ENCODE measurements around the gene CCL24. TPM values are rescaled to one million over a fixed set of nuclear protein-coding genes. Genes with fewer than 3 reads are reported as not detected.
"Not testable (repeated sequence)": the region's sequence is repeated elsewhere in the genome, so short reads cannot be mapped to it uniquely, and the experiment has no call there.

The CCL24 gene
- total and polyA plus RNA-seq, 10 donors = 3.8 to 321 (median 85.1) TPM

- no peak for DNase-seq
- Histone ChIP-seq H3K4me3 (no peak overlapping the region), H3K27ac (no peak overlapping the region), H3K4me1 (peaks cover 0 to 7% (median 2%) of the 10 kb centered on the region in 6 donors), H3K9me3 (no peaks in the 10 kb centered on the region), H3K27me3 (replicated peaks in 1 of 7) (no peaks in the 10 kb centered on the region), H3K36me3 (no peaks in the 10 kb centered on the region)
- intact Hi-C loops (cut with DNase I; ENCODE audit: low total_unique reads) = no loop called here
- WGBS, 5 donors = 78 to 100% (median 90%) methylated on average over 3 of the region's 3 CpGs
- no peak for TF ChIP-seq POLR2A (IDR thresholded peaks at IDR 0.05)
Observed at GRCh38 chr7:75789361-75789924, 24.2 kb downstream of the CCL24 start.

DNA sequence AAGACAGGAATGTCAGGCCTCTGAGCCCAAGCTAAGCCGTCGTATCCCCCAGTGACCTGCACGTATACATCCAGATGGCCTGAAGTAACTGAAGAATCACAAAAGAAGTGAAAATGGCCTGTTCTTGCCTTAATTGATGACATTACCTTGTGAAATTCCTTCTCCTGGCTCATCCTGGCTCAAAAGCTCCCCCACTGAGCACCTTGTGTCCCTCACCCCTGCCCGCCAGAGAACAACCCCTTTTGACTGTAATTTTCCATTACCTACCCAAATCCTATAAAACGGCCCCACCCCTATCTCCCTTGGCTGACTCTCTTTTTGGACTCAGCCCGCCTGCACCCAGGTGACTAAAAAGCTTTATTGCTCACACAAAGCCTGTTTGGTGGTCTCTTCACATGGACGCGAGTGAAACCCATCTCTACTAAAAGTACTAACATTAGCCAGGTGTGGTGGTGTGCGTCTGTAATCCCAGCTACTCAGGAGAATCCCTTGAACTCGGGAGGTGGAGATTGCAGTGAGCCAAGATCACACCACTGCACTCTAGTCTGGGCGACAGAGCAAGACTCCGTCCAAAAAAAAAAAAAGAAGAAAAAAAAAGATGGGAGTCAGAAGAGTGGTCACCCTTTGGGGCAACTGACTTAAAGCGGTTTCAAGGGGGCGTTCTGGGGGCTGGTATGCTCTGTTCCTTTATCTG is 25.3 kb downstream of the CCL24 start:
- H3K27me3 ChIP-seq (replicated peaks in 1 of 7); H3K27ac ChIP-seq; intact Hi-C loops (cut with DNase I; ENCODE audit: low total_unique reads); DNase-seq; H3K9me3 ChIP-seq; H3K4me3 ChIP-seq; H3K36me3 ChIP-seq; H3K4me1 ChIP-seq: not testable (repeated sequence)
- WGBS, 5 donors = 80 to 85% (median 81%) methylated on average over 14 of the region's 14 CpGs

DNA sequence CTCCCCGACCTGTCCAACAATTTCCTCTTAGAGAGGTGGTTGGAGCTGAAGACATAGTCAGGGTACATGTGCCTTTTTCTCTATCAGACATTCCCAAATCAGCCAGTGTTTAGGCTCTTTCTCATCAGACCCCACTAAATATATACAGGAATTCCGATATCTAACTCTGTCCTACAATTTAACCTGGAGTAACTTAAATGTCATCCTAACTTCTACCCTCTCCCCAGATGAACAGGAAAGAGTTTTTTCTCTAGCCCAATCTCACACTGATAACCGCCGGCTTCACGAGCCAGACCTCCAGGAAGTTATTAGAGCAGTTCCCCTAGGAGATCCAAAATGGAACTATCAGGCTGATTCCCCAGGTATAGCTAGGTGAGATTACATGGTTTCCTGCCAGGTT is 30.5 kb downstream of the CCL24 start:
- H3K36me3 ChIP-seq; DNase-seq; intact Hi-C loops (cut with DNase I; ENCODE audit: low total_unique reads); H3K4me3 ChIP-seq; H3K9me3 ChIP-seq; H3K4me1 ChIP-seq; H3K27ac ChIP-seq; H3K27me3 ChIP-seq (replicated peaks in 1 of 7): not testable (repeated sequence)
- WGBS, 5 donors = 79 to 86% (median 82%) methylated on average over 5 of the region's 5 CpGs

DNA sequence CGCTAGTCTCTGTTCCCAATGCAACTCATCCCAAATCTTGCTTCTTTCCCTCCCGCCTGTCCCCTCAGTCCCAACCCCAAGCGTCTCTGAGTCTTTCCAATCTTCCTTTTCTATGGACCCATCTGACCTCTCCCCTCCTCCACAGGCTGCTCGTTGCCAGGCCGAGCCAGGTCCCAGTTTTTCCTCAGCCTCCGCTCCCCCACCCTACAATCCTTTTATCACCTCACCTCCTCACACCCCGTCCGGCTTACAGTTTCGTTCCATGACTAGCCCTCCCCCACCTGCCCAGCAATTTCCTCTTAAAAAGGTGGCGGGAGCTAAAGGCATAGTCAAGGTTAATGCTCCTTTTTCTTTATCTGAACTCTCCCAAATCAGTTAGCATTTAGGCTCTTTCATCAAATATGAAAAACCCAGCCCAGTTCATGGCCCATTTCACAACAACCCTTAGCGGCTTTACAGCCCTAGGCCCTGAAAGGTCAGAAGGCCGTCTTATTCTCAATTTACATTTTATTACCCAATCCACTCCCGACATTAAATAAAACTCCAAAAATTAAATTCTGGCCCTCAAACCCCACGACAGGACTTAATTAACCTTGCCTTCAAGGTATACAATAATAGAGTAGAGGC is 32.8 kb downstream of the CCL24 start:
- H3K9me3 ChIP-seq; H3K27me3 ChIP-seq (replicated peaks in 1 of 7); intact Hi-C loops (cut with DNase I; ENCODE audit: low total_unique reads); H3K4me3 ChIP-seq; DNase-seq; H3K4me1 ChIP-seq; H3K36me3 ChIP-seq; H3K27ac ChIP-seq: not testable (repeated sequence)
- 72 to 85% (median 78%) methylated on average over 14 of the region's 14 CpGs for WGBS, 5 donors

GRCh38 chr7:75779516-75779915 is 34.1 kb downstream of the CCL24 start:
- intact Hi-C loops (cut with DNase I; ENCODE audit: low total_unique reads); H3K27me3 ChIP-seq (replicated peaks in 1 of 7); DNase-seq: not testable (repeated sequence)

DNA sequence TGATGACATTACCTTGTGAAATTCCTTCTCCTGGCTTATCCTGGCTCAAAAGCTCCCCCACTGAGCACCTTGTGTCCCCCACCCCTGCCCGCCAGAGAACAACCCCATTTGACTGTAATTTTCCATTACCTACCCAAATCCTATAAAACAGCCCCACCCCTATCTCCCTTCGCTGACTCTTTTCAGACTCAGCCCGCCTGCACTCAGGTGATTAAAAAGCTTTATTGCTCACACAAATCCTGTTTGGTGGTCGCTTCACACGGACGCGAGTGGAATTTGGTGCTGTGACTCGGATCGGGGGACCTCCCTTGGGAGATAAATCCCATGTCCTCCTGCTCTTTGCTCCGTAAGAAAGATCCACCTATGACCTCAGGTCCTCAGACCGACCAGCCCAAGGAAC is 34.6 kb downstream of the CCL24 start:
- DNase-seq; H3K4me1 ChIP-seq; H3K27ac ChIP-seq; H3K4me3 ChIP-seq; H3K9me3 ChIP-seq; H3K27me3 ChIP-seq (replicated peaks in 1 of 7); H3K36me3 ChIP-seq; intact Hi-C loops (cut with DNase I; ENCODE audit: low total_unique reads): not testable (repeated sequence)
- WGBS, 5 donors = 70 to 83% (median 78%) methylated on average over 11 of the region's 11 CpGs

More at GRCh38 chr7:75779516-75779915, 34.1 kb downstream of the CCL24 start:
- H3K4me1 ChIP-seq, H3K9me3 ChIP-seq, H3K27ac ChIP-seq, H3K4me3 ChIP-seq, H3K36me3 ChIP-seq: not testable (repeated sequence)
- WGBS, 5 donors = 87 to 91% (median 88%) methylated on average over 11 of the region's 11 CpGs

DNA sequence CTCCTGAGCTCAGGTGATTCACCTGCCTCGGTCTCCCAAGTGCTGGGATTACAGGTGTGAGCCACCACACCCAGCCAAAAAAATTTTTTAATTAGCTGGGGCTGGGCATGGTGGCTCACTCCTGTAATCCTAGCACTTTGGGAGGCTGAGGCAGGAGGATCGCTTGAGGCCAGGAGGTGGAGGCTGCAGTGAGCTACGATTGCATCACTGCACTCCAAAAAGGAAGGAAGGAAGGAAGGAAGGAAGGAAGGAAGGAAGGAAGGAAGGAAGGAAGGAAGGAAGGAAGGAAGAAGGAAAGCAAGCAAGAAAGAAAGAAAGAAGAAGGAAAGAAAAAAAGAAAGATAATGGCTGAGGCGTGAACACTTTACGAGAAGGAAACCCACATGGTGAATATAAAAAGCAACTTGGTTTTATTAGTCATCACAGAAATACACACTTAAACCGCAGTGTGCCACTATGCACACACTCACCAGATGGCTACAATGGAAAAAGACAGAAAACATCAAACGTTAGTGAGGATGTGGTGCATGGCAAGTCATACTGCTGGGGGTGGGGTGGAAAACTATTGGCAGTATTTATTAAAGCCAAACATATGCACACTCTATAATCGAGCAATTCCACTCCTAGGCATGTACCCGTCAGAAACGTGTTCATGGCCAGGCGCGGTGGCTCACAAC is 37.2 kb downstream of the CCL24 start:
- Histone ChIP-seq H3K36me3 (no peaks in the 10 kb centered on the region), H3K4me1 (peaks cover 0 to 7% (median 0%) of the 10 kb centered on the region in 6 donors), H3K9me3 (no peaks in the 10 kb centered on the region), H3K27me3 (replicated peaks in 1 of 7) (no peaks in the 10 kb centered on the region), H3K4me3 (no peak overlapping the region), H3K27ac (no peak overlapping the region)
- intact Hi-C loops (cut with DNase I; ENCODE audit: low total_unique reads) = no loop called here
- no peak for TF ChIP-seq POLR2AphosphoS5 (IDR thresholded peaks at IDR 0.05)
- no peak for TF ChIP-seq POLR2A (IDR thresholded peaks at IDR 0.05)
- no peak for TF ChIP-seq CTCF (IDR thresholded peaks at IDR 0.05 in 8 of 11, conservative IDR thresholded peaks at IDR 0.05 in 3 of 11)
- DNase-seq = no peak
- 49 to 61% (median 59%) methylated on average over 12 of the region's 12 CpGs for WGBS, 5 donors

- intact Hi-C loops (cut with DNase I; ENCODE audit: low total_unique reads); H3K27me3 ChIP-seq (replicated peaks in 1 of 7): not testable (repeated sequence)
- 85 to 98% (median 92%) methylated on average over 6 of the region's 6 CpGs for WGBS, 5 donors
Observed at GRCh38 chr7:75773958-75774357, 39.6 kb downstream of the CCL24 start.

More at GRCh38 chr7:75773958-75774357, 39.6 kb downstream of the CCL24 start:
- H3K4me3 ChIP-seq, H3K9me3 ChIP-seq, DNase-seq, H3K27ac ChIP-seq, H3K4me1 ChIP-seq, H3K36me3 ChIP-seq: not testable (repeated sequence)

All from spleen (tissue), 11 donors.